ENCODE results near the gene ERICH4. TPM values are rescaled to one million over a fixed set of nuclear protein-coding genes. Genes with fewer than 3 reads are reported as not detected.
A peak's percentile ranks its signal among the peaks of the same experiment; 100 is the strongest.

Gene ERICH4
- total and polyA plus RNA-seq, 9 of the 15 experiments (the other 6 are each of a cell fraction or from before 2014, with no cell fraction given): not detected

GRCh38 chr19:41397086-41398049 lies 45.6 kb upstream of the ERICH4 start, which contains the start of the genes BCKDHA and EXOSC5 (continued):
- 0 out of 2 replicates have a peak, but pooled peaks have one; percentile 47 for TF ChIP-seq THAP12 (CRISPR knock-in tag; IDR thresholded peaks at IDR 0.05)
- TF ChIP-seq CBX5 (IDR thresholded peaks at IDR 0.05; ENCODE audit: borderline replicate concordance, low read depth): no peak
- TF ChIP-seq SPI1 (IDR thresholded peaks at IDR 0.05; ENCODE audit: borderline replicate concordance, low read depth, low read length): peak; percentile 68; the same call in 1 of the 2 replicates
- TF ChIP-seq ZBTB11 (CRISPR knock-in tag; IDR thresholded peaks at IDR 0.05): 0 out of 6 replicates have a peak, but pooled peaks of 1 of the 3 experiments have one; percentile 17
- peak; percentile 84; the same call in 1 of the 2 replicates for TF ChIP-seq DIDO1 (tag; IDR thresholded peaks at IDR 0.05; ENCODE audit: low read depth)
- 0 out of 2 replicates have a peak, but pooled peaks have one; percentile 33 for TF ChIP-seq MYNN (IDR thresholded peaks at IDR 0.05)
- no peak for TF ChIP-seq MYNN (CRISPR knock-in tag; IDR thresholded peaks at IDR 0.05)
- no peak for TF ChIP-seq TSC22D4 (tag; IDR thresholded peaks at IDR 0.05)
- TF ChIP-seq GMEB1 (CRISPR knock-in tag; IDR thresholded peaks at IDR 0.05): peak; percentile 59; the same call in 1 of the 2 replicates
- TF ChIP-seq BCLAF1 (IDR thresholded peaks at IDR 0.05; ENCODE audit: borderline replicate concordance in 1 of 2, control insufficient read depth in 1 of 2, low read depth in 2 of 2, low read length in 1 of 2): 0 out of 4 replicates have a peak, but pooled peaks of 1 of the 2 experiments have one; percentile 47
- peak; percentile 99 to 100 for TF ChIP-seq NRF1 (conservative IDR thresholded peaks at IDR 0.05 in 1 of 2, IDR thresholded peaks at IDR 0.05 in 1 of 2)
- no peak for TF ChIP-seq TCF15 (CRISPR knock-in tag; IDR thresholded peaks at IDR 0.05)
- TF ChIP-seq KDM5B (IDR thresholded peaks at IDR 0.05; ENCODE audit: insufficient replicate concordance, low read depth, low read length): peak; percentile 89
